Measurements from ENCODE around the gene CYP2S1. TPM values are rescaled to one million over a fixed set of nuclear protein-coding genes. Genes with fewer than 3 reads are reported as not detected.

Gene CYP2S1
- total RNA-seq, 1 experiment from 2014 or later = 191 TPM

DNA sequence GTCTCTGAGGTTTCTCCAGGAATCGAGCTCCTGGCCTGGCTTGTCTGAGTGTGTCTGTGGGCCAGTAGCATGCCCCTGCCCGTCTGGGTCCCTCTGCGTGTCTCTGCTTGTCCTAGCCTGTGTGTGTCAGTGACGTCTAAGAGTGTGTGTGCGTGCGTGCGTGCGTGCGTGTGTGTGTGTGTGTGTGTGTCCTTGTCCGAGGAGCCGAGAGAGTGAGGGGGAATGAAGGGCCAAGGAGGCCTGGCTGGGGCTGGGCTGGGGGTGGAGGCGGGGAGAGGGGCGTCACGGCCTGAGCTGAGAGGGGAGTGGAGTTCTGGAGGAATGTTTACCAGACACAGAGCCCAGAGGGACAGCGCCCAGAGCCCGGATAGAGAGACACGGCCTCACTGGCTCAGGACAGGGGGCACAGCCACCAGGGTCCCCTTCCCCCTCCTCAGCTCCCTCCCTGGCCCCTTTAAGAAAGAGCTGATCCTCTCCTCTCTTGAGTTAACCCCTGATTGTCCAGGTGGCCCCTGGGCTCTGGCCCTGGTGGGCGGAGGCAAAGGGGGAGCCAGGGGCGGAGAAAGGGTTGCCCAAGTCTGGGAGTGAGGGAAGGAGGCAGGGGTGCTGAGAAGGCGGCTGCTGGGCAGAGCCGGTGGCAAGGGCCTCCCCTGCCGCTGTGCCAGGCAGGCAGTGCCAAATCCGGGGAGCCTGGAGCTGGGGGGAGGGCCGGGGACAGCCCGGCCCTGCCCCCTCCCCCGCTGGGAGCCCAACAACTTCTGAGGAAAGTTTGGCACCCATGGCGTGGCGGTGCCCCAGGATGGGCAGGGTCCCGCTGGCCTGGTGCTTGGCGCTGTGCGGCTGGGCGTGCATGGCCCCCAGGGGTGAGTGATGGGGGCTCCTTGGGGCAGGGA is 25.8 kb downstream of the CYP2S1 start, which contains the start of gene AXL (continued):
- TF ChIP-seq ZNF138 (CRISPR knock-in tag; conservative IDR thresholded peaks at IDR 0.05) = no peak
- no peak for TF ChIP-seq ZNF219 (CRISPR knock-in tag; IDR thresholded peaks at IDR 0.05; ENCODE audit: borderline replicate concordance)
- no peak for TF ChIP-seq MLX (CRISPR knock-in tag; IDR thresholded peaks at IDR 0.05)
- TF ChIP-seq ZNF396 (CRISPR knock-in tag; IDR thresholded peaks at IDR 0.05; ENCODE audit: borderline replicate concordance) = no peak
- TF ChIP-seq GABPB1 (CRISPR knock-in tag; IDR thresholded peaks at IDR 0.05) = no peak
- TF ChIP-seq FOXP4 (CRISPR knock-in tag; IDR thresholded peaks at IDR 0.05) = 0 out of 2 replicates have a peak, but pooled peaks have one; percentile 26
- TF ChIP-seq ZMAT4 (CRISPR knock-in tag; IDR thresholded peaks at IDR 0.05) = no peak
- no peak for TF ChIP-seq GTF2I (CRISPR knock-in tag; conservative IDR thresholded peaks at IDR 0.05)
- no peak for TF ChIP-seq ZNF281 (CRISPR knock-in tag; IDR thresholded peaks at IDR 0.05)
- TF ChIP-seq, protein P1, sequence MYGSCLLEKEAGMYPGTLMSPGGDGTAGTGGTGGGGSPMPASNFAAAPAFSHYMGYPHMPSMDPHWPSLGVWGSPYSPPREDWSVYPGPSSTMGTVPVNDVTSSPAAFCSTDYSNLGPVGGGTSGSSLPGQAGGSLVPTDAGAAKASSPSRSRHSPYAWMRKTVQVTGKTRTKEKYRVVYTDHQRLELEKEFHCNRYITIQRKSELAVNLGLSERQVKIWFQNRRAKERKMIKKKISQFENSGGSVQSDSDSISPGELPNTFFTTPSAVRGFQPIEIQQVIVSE (CRISPR knock-in tag; IDR thresholded peaks at IDR 0.05; ENCODE audit: borderline replicate concordance) = no peak
- TF ChIP-seq ZNF232 (CRISPR knock-in tag; IDR thresholded peaks at IDR 0.05) = no peak
- TF ChIP-seq, protein P2, sequence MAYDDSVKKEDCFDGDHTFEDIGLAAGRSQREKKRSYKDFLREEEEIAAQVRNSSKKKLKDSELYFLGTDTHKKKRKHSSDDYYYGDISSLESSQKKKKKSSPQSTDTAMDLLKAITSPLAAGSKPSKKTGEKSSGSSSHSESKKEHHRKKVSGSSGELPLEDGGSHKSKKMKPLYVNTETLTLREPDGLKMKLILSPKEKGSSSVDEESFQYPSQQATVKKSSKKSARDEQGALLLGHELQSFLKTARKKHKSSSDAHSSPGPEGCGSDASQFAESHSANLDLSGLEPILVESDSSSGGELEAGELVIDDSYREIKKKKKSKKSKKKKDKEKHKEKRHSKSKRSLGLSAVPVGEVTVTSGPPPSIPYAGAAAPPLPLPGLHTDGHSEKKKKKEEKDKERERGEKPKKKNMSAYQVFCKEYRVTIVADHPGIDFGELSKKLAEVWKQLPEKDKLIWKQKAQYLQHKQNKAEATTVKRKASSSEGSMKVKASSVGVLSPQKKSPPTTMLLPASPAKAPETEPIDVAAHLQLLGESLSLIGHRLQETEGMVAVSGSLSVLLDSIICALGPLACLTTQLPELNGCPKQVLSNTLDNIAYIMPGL (CRISPR knock-in tag; IDR thresholded peaks at IDR 0.05) = no peak
- no peak for TF ChIP-seq ZNF416 (CRISPR knock-in tag; IDR thresholded peaks at IDR 0.05)
- TF ChIP-seq, protein P3, sequence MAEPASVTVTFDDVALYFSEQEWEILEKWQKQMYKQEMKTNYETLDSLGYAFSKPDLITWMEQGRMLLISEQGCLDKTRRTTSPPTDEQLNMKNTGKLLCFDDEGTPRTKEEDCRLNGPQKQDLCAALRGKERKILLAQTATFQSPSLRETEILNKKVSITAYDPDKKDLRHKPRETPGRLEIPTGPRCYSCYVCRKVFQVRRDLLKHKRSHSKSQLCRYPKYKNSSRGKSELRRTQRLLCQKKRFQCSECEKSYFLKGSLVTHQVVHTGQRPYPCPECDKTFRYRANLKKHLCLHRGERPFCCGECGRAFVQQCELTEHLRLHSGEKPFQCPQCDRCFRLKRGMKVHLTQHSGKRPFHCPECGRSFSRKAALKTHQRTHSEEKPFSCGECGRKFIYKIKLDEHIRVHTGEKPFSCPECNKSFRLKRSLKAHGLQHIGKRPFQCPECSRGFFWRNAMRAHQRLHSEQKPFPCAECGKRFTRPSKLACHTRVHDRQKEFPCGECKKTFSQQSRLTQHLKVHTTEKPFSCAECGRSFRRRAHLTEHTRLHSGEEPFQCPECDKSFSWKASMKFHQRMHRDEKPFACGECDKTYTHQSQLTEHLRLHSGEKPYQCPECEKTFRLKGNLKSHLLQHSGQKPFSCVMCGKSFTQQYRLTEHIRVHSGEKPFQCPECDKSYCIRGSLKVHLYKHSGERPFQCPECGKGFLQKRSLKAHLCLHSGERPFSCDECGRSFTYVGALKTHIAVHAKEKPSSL (CRISPR knock-in tag; conservative IDR thresholded peaks at IDR 0.05) = no peak
- TF ChIP-seq, protein P4, sequence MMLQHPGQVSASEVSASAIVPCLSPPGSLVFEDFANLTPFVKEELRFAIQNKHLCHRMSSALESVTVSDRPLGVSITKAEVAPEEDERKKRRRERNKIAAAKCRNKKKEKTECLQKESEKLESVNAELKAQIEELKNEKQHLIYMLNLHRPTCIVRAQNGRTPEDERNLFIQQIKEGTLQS (CRISPR knock-in tag; conservative IDR thresholded peaks at IDR 0.05) = no peak
- TF ChIP-seq TCF7 (CRISPR knock-in tag; IDR thresholded peaks at IDR 0.05; ENCODE audit: low read depth) = no peak
- TF ChIP-seq, protein P5, sequence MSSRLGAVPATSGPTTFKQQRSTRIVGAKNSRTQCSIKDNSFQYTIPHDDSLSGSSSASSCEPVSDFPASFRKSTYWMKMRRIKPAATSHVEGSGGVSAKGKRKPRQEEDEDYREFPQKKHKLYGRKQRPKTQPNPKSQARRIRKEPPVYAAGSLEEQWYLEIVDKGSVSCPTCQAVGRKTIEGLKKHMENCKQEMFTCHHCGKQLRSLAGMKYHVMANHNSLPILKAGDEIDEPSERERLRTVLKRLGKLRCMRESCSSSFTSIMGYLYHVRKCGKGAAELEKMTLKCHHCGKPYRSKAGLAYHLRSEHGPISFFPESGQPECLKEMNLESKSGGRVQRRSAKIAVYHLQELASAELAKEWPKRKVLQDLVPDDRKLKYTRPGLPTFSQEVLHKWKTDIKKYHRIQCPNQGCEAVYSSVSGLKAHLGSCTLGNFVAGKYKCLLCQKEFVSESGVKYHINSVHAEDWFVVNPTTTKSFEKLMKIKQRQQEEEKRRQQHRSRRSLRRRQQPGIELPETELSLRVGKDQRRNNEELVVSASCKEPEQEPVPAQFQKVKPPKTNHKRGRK (CRISPR knock-in tag; IDR thresholded peaks at IDR 0.05; ENCODE audit: borderline replicate concordance) = no peak
- TF ChIP-seq CREM (CRISPR knock-in tag; IDR thresholded peaks at IDR 0.05) = no peak
- TF ChIP-seq CTCF (IDR thresholded peaks at IDR 0.05) = no peak
- no peak for TF ChIP-seq ZSCAN18 (CRISPR knock-in tag; IDR thresholded peaks at IDR 0.05)
- TF ChIP-seq TEAD4 (CRISPR knock-in tag; IDR thresholded peaks at IDR 0.05) = no peak
